HCT116 (cell line): ENCODE results near the gene GADD45G. TPM values are rescaled to one million over a fixed set of nuclear protein-coding genes. Genes with fewer than 3 reads are reported as not detected.

Experiments
- ATAC-seq: fragments of 200-7000 bp; cut with Tn5 transposase; 2 replicates; pipeline ENCODE4 v1.9.1; 2020; ENCODE audit warnings: mild to moderate bottlenecking, moderate library complexity
- BruUV-seq: library from RNA; stranded (reverse); fragments of 400-500 nt; replicated peaks from 2 replicates; lab custom pipeline; 2021; lab: Mats Ljungman, UMichigan
- CTCF ChIA-PET: fragments of 300-600 bp; sonication (Branson Sonifier 250); formaldehyde crosslinking; loops from one replicate; lab custom pipeline; 2021; ENCODE audit warnings: antibody characterized with exemption; lab: Charles Lee
- POLR2A ChIA-PET: fragments of 300-600, 350-600 bp; sonication (Branson Sonifier 250); formaldehyde crosslinking; loops from one replicate; lab custom pipeline; 2021; ENCODE audit warnings: antibody characterized with exemption; lab: Charles Lee
- RAD21 ChIA-PET, 2 experiments: fragments of 300-600 bp; sonication (Branson Sonifier 250); formaldehyde crosslinking; loops; one replicate each; lab custom pipeline; 2023; ENCODE audit warnings: low total read pairs in 2 of 2; ENCODE audit not compliant: uncharacterized antibody in 2 of 2, unreplicated experiment in 2 of 2, low non-redundant PET in 1 of 2; lab: Charles Lee
- DNase-seq: peaks from one replicate; pipeline ENCODE4 v3.0.0-alpha.2; 2010; ENCODE audit warnings: low read depth, low spot score
- H2AFZ ChIP-seq: fragments of 200-600 bp; shearing (Covaris generic), sonication (generic); 2 replicates; pipeline ENCODE4 v1.6.1; 2017; ENCODE audit warnings: low read depth, mixed run types, mixed read lengths, antibody characterized with exemption, low read length; ENCODE audit not compliant: poor library complexity, severe bottlenecking
- H3K27ac ChIP-seq: 2 replicates; pipeline ENCODE4 v1.5.1; 2012; ENCODE audit warnings: low read depth, low read length
- H3K27me3 ChIP-seq: fragments of 200-600 bp; sonication (generic); 2 replicates; pipeline ENCODE4 v1.6.1; 2016; ENCODE audit warnings: mixed run types, low read length, mixed read lengths; ENCODE audit not compliant: insufficient read depth
- H3K36me3 ChIP-seq, 2 experiments: fragments of 200-500 bp in 1 of 2; fragments of 200-600 bp in 1 of 2; sonication (Bioruptor generic) in 1 of 2; sonication (generic) in 1 of 2; 2 replicates each; pipeline versions ENCODE4 v1.5.1 to v1.6.1; 2014 to 2016; ENCODE audit warnings: low read length in 2 of 2, inconsistent platforms in 1 of 2, mixed read lengths in 1 of 2, mixed run types in 1 of 2; ENCODE audit not compliant: insufficient read depth in 2 of 2, control insufficient read depth in 1 of 2
- H3K4me1 ChIP-seq, 2 experiments: fragments of 200-600 bp in 1 of 2; sonication (generic) in 1 of 2; 2 replicates each; pipeline versions ENCODE4 v1.5.1 to v1.6.1; 2012 to 2017; ENCODE audit warnings: low read length in 2 of 2, inconsistent platforms in 1 of 2, mild to moderate bottlenecking in 1 of 2, mixed read lengths in 1 of 2, mixed run types in 1 of 2, moderate library complexity in 1 of 2; ENCODE audit not compliant: insufficient read depth in 2 of 2, control insufficient read depth in 1 of 2
- H3K4me2 ChIP-seq: fragments of 200-600 bp; sonication (generic); 2 replicates; pipeline ENCODE4 v1.6.1; 2017; ENCODE audit warnings: mixed run types, low read length, mixed read lengths
- H3K4me3 ChIP-seq, 2 experiments: fragments of 200-600 bp in 1 of 2; sonication (generic) in 1 of 2; replicated peaks in 1 of 2; 2 replicates each; pipeline ENCODE4 v1.5.1; 2011 to 2016; ENCODE audit warnings: low read length in 2 of 2, control low read depth in 1 of 2, low read depth in 1 of 2, mild to moderate bottlenecking in 1 of 2, mixed read lengths in 1 of 2, mixed run types in 1 of 2
- H3K79me2 ChIP-seq: fragments of 200-600 bp; sonication (generic); 2 replicates; pipeline ENCODE4 v1.6.1; 2017; ENCODE audit warnings: mild to moderate bottlenecking, mixed run types, low read length, moderate library complexity, mixed read lengths; ENCODE audit not compliant: insufficient read depth
- H3K9ac ChIP-seq: fragments of 200-600 bp; sonication (generic); 2 replicates; pipeline ENCODE4 v1.6.1; 2016; ENCODE audit warnings: low read length, mixed read lengths
- H3K9me2 ChIP-seq: fragments of 200-600 bp; sonication (generic), shearing (Covaris generic); 2 replicates; pipeline ENCODE4 v1.6.1; 2017; ENCODE audit warnings: mixed run types, mild to moderate bottlenecking, moderate library complexity; ENCODE audit not compliant: insufficient read depth
- H3K9me3 ChIP-seq, 2 experiments: fragments of 200-500 bp in 1 of 2; fragments of 200-600 bp in 1 of 2; sonication (Bioruptor generic) in 1 of 2; sonication (generic) in 1 of 2; 2 replicates each; pipeline ENCODE4 v1.6.1; 2014 to 2017; ENCODE audit warnings: low read length in 2 of 2, mixed read lengths in 2 of 2, inconsistent platforms in 1 of 2, low read depth in 1 of 2, mild to moderate bottlenecking in 1 of 2, mixed run types in 1 of 2, moderate library complexity in 1 of 2; ENCODE audit not compliant: control insufficient read depth in 1 of 2, insufficient read depth in 1 of 2
- H4K20me1 ChIP-seq: fragments of 200-600 bp; sonication (generic), shearing (Covaris generic); 2 replicates; pipeline ENCODE4 v1.6.1; 2017; ENCODE audit warnings: mixed run types, mild to moderate bottlenecking, moderate library complexity; ENCODE audit not compliant: insufficient read depth
- ELF1 ChIP-seq: IDR thresholded peaks from 2 replicates; pipeline ENCODE4 v1.6.1; 2012; ENCODE audit warnings: low read depth, borderline replicate concordance
- EZH2 ChIP-seq: fragments of 200-600 bp; sonication (generic); IDR thresholded peaks from 2 replicates; pipeline ENCODE4 v1.6.1; 2017; ENCODE audit warnings: antibody characterized with exemption, mixed run types
- EZH2phosphoT487 ChIP-seq: fragments of 200-600 bp; IDR thresholded peaks from 2 replicates; pipeline ENCODE4 v1.6.1; 2018; ENCODE audit warnings: antibody characterized with exemption, borderline replicate concordance
- POLR2A ChIP-seq: IDR thresholded peaks from 2 replicates; pipeline ENCODE4 v1.7.0; 2011; ENCODE audit warnings: borderline replicate concordance; ENCODE audit not compliant: insufficient read depth, insufficient read length; ENCODE audit errors: extremely low read depth
- RAD21 ChIP-seq: IDR thresholded peaks from 2 replicates; pipeline ENCODE4 v1.6.1; 2012; ENCODE audit warnings: low read depth, mild to moderate bottlenecking
- SP1 ChIP-seq: IDR thresholded peaks from 2 replicates; pipeline ENCODE4 v1.6.1; 2012; ENCODE audit warnings: low read depth
- SRF ChIP-seq: IDR thresholded peaks from 2 replicates; pipeline ENCODE4 v1.6.1; 2012; ENCODE audit warnings: low read depth
- TCF7L2 ChIP-seq: IDR thresholded peaks from 2 replicates; pipeline ENCODE4 v1.7.0; 2011; ENCODE audit warnings: borderline replicate concordance, inconsistent platforms; ENCODE audit not compliant: insufficient read depth, insufficient read length; ENCODE audit errors: extremely low read depth
- ZNF274 ChIP-seq: fragments of 200-500 bp; sonication (Bioruptor generic); IDR thresholded peaks from 2 replicates; pipeline ENCODE4 v1.6.1; 2014; ENCODE audit warnings: mild to moderate bottlenecking, low read depth, low read length, inconsistent platforms
- intact Hi-C: fragments of 100-400 bp; cut with micrococcal nuclease; formaldehyde crosslinking; loops from 2 replicates; pipeline ENCODE4 v1.10.0; 2022
- total RNA-seq: library from RNA; stranded (reverse); gene quantifications from one replicate; pipeline ENCODE4 v1.2.1, GENCODE V29; 2021; ENCODE audit not compliant: unreplicated experiment
- TF ChIP-seq, protein P1 (sequence below): IDR thresholded peaks from 2 replicates; pipeline ENCODE4 v1.6.1; 2012; ENCODE audit warnings: low read depth
- TF ChIP-seq, protein P2 (sequence below): IDR thresholded peaks from 2 replicates; pipeline ENCODE4 v1.6.1; 2012

The GADD45G gene
- total RNA-seq, 1 experiment from 2014 or later = not detected

DNA sequence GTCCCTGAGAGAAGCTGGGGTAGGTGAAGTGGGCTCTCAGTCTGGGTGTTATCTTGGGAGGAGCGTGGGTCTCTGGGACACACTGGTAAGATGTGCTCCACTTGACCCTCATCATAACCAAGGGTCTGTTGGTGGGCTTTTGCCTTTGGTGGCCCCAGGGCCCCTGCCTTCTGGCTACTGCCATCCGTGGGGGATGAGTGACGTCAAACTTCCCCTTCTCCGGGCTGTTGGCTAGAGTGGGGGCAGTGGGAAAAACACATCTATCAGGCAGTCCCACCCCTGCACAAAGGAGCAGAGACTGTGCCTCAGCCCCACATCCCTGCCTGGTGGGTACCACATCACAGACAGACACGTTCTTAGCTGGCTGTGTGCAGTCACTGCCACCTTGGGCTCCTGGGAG lies 35.1 kb downstream of the GADD45G start:
- TF ChIP-seq TCF7L2 (no peak), ZNF274 (no peak), EZH2phosphoT487 (no peak), RAD21 (no peak), POLR2A (no peak), EZH2 (no peak), SP1 (no peak), SRF (no peak), ELF1 (no peak)
- TF ChIP-seq, protein P1, sequence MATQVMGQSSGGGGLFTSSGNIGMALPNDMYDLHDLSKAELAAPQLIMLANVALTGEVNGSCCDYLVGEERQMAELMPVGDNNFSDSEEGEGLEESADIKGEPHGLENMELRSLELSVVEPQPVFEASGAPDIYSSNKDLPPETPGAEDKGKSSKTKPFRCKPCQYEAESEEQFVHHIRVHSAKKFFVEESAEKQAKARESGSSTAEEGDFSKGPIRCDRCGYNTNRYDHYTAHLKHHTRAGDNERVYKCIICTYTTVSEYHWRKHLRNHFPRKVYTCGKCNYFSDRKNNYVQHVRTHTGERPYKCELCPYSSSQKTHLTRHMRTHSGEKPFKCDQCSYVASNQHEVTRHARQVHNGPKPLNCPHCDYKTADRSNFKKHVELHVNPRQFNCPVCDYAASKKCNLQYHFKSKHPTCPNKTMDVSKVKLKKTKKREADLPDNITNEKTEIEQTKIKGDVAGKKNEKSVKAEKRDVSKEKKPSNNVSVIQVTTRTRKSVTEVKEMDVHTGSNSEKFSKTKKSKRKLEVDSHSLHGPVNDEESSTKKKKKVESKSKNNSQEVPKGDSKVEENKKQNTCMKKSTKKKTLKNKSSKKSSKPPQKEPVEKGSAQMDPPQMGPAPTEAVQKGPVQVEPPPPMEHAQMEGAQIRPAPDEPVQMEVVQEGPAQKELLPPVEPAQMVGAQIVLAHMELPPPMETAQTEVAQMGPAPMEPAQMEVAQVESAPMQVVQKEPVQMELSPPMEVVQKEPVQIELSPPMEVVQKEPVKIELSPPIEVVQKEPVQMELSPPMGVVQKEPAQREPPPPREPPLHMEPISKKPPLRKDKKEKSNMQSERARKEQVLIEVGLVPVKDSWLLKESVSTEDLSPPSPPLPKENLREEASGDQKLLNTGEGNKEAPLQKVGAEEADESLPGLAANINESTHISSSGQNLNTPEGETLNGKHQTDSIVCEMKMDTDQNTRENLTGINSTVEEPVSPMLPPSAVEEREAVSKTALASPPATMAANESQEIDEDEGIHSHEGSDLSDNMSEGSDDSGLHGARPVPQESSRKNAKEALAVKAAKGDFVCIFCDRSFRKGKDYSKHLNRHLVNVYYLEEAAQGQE = no peak
- TF ChIP-seq, protein P2, sequence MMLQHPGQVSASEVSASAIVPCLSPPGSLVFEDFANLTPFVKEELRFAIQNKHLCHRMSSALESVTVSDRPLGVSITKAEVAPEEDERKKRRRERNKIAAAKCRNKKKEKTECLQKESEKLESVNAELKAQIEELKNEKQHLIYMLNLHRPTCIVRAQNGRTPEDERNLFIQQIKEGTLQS = no peak
- TF ChIP-seq, all 23 proteins: peak for 0
- ATAC-seq = no peak
- H3K9me3 ChIP-seq = no peaks in the 10 kb centered on the region
- H2AFZ ChIP-seq = no peak overlapping the region
- H4K20me1 ChIP-seq = no peaks in the 10 kb centered on the region
- DNase-seq = no peak
- intact Hi-C loops = no loop called here
- ChIA-PET RAD21 (no interaction called here), POLR2A (no interaction called here), CTCF (no interaction called here)
- no peak overlapping the region for H3K4me2 ChIP-seq
- peaks cover 5% of the 10 kb centered on the region; the same call in 1 of the 2 replicates for H3K27me3 ChIP-seq
- H3K79me2 ChIP-seq = no peaks in the 10 kb centered on the region
- no peaks in the 10 kb centered on the region for H3K4me1 ChIP-seq
- H3K27ac ChIP-seq = no peak overlapping the region
- H3K36me3 ChIP-seq = no peaks in the 10 kb centered on the region
- H3K4me3 ChIP-seq = no peak overlapping the region
- no peak overlapping the region for H3K9ac ChIP-seq
- no TSS peak for BruUV-seq
- H3K9me2 ChIP-seq = no peaks in the 10 kb centered on the region
